Measurements from ENCODE around the gene MC1R. TPM values are rescaled to one million over a fixed set of nuclear protein-coding genes. Genes with fewer than 3 reads are reported as not detected.

MC1R gene
- total and polyA plus RNA-seq, 2 of the 4 experiments (the other 2 are of a cell fraction), result 3.8 to 9.5 TPM

DNA sequence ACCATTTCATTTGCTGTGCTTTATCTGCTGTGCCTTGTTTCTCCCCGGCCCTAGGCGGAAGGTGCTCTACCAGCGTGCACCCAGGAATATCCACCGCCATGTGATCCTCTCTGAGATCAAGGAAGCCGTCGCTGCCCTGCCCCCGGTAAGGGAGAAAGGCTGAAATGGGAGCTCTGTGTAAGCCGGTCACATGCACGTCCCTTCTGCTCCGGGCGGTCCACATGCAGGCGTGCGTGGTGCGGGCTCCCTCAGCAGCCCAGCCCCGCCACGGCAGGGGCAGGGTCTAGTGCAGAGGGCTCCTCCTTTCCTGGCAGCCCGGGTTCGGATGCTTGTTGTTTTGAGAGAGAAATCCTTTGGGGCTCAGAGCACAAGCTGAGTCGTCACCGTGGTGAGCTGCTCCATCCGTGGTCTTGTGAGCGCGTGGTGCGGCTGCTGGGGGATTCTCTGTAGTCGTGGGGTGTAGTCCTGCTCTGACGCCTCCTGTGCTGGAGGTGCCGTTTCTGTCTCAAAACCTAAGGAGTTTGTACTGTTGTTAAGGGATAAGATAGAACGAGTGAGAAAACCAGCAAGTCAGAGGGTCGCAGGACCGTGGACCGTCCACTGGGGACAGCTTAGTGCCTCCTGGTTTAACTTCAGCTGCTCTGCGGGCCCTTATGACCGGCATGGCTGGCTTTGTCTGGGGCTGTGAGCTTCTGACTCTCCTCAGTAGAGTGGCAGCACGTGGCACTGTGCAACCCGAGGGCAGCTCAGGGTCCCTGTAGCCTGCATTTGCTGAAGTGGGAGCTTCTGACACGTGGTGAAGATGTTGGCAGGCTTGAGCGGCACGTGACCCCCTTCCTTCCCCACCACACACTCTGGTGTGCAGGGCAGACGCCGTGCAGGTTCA, 12.3 kb upstream of the MC1R start:
- H2BK120ac ChIP-seq (ENCODE audit: low read depth, low read length), result no peak overlapping the region
- H3K9ac ChIP-seq (ENCODE audit: low read depth, low read length), result no peak overlapping the region
- H3K27me3 ChIP-seq (ENCODE audit: control insufficient read depth, insufficient read depth, low read length), result no peaks in the 10 kb centered on the region
- H3K4ac ChIP-seq (ENCODE audit: low read depth, low read length), result no peak overlapping the region
- WGBS, 2 experiments (ENCODE audit: extremely low coverage in 2 of 2, insufficient read length in 1 of 2), result 96% methylated on average over 14 of the region's 40 CpGs; no CpG with 5 or more reads in 1 of the 2 experiments
- H2BK5ac ChIP-seq (ENCODE audit: low read depth, low read length, poor library complexity, severe bottlenecking), result no peak overlapping the region
- intact Hi-C loops (cut with micrococcal nuclease), result no loop called here
- H3K18ac ChIP-seq (ENCODE audit: low read depth, low read length), result no peak overlapping the region
- no peak overlapping the region for H4K5ac ChIP-seq (ENCODE audit: low read depth, low read length)
- dilution Hi-C loops (cut with HindIII; ENCODE audit: low sequenced_read_pairs, unreplicated experiment), result no loop called here
- H4K8ac ChIP-seq (ENCODE audit: low read depth in 2 of 2, low read length in 2 of 2), result no peak overlapping the region
- no peak for DNase-seq
- H2AFZ ChIP-seq (replicated peaks; ENCODE audit: low read length, poor library complexity), result no peak overlapping the region
- no peak for TF ChIP-seq MAZ (IDR thresholded peaks at IDR 0.05; ENCODE audit: borderline replicate concordance, low read depth, low read length)
- no peak for TF ChIP-seq CHD1 (IDR thresholded peaks at IDR 0.05; ENCODE audit: low read depth, low read length)
- TF ChIP-seq MAFK (IDR thresholded peaks at IDR 0.05; ENCODE audit: low read depth, low read length), result no peak
- TF ChIP-seq BHLHE40 (IDR thresholded peaks at IDR 0.05; ENCODE audit: low read depth, low read length), result no peak
- TF ChIP-seq, protein P1, sequence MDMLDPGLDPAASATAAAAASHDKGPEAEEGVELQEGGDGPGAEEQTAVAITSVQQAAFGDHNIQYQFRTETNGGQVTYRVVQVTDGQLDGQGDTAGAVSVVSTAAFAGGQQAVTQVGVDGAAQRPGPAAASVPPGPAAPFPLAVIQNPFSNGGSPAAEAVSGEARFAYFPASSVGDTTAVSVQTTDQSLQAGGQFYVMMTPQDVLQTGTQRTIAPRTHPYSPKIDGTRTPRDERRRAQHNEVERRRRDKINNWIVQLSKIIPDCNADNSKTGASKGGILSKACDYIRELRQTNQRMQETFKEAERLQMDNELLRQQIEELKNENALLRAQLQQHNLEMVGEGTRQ (IDR thresholded peaks at IDR 0.05; ENCODE audit: low read depth, low read length), result no peak
- TF ChIP-seq POLR2A (IDR thresholded peaks at IDR 0.05; ENCODE audit: low read depth, low read length), result no peak
- TF ChIP-seq SMC3 (IDR thresholded peaks at IDR 0.05; ENCODE audit: low read depth, low read length), result no peak
- TF ChIP-seq, protein P2, sequence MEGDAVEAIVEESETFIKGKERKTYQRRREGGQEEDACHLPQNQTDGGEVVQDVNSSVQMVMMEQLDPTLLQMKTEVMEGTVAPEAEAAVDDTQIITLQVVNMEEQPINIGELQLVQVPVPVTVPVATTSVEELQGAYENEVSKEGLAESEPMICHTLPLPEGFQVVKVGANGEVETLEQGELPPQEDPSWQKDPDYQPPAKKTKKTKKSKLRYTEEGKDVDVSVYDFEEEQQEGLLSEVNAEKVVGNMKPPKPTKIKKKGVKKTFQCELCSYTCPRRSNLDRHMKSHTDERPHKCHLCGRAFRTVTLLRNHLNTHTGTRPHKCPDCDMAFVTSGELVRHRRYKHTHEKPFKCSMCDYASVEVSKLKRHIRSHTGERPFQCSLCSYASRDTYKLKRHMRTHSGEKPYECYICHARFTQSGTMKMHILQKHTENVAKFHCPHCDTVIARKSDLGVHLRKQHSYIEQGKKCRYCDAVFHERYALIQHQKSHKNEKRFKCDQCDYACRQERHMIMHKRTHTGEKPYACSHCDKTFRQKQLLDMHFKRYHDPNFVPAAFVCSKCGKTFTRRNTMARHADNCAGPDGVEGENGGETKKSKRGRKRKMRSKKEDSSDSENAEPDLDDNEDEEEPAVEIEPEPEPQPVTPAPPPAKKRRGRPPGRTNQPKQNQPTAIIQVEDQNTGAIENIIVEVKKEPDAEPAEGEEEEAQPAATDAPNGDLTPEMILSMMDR (conservative IDR thresholded peaks at IDR 0.05; ENCODE audit: low read depth, low read length), result no peak
- no peak for TF ChIP-seq NFE2L2 (IDR thresholded peaks at IDR 0.05; ENCODE audit: low read depth, low read length)
- no peak for TF ChIP-seq MXI1 (IDR thresholded peaks at IDR 0.05; ENCODE audit: borderline replicate concordance, low read depth, low read length)
- no peak for TF ChIP-seq RCOR1 (IDR thresholded peaks at IDR 0.05; ENCODE audit: insufficient replicate concordance, low read length)
- TF ChIP-seq, protein P3, sequence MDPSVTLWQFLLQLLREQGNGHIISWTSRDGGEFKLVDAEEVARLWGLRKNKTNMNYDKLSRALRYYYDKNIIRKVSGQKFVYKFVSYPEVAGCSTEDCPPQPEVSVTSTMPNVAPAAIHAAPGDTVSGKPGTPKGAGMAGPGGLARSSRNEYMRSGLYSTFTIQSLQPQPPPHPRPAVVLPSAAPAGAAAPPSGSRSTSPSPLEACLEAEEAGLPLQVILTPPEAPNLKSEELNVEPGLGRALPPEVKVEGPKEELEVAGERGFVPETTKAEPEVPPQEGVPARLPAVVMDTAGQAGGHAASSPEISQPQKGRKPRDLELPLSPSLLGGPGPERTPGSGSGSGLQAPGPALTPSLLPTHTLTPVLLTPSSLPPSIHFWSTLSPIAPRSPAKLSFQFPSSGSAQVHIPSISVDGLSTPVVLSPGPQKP (IDR thresholded peaks at IDR 0.05; ENCODE audit: borderline replicate concordance, low read depth, low read length), result no peak
- TF ChIP-seq RAD21 (IDR thresholded peaks at IDR 0.05; ENCODE audit: low read length), result no peak
- no peak for TF ChIP-seq RFX5 (IDR thresholded peaks at IDR 0.05; ENCODE audit: low read depth, low read length)
- no peak for TF ChIP-seq FOS (IDR thresholded peaks at IDR 0.05; ENCODE audit: low read depth, low read length)
- H2AK5ac ChIP-seq (ENCODE audit: low read depth, low read length), result no peak overlapping the region
- no TSS peak for BruUV-seq (replicated peaks)
- H3K4me1 ChIP-seq (ENCODE audit: control insufficient read depth, insufficient read depth, low read length), result no peaks in the 10 kb centered on the region
- no peak overlapping the region for H2BK15ac ChIP-seq (ENCODE audit: low read depth, low read length)
- no peaks in the 10 kb centered on the region for H3K9me3 ChIP-seq (ENCODE audit: control insufficient read depth, insufficient read depth, low read length)
- no peak overlapping the region for H3K23ac ChIP-seq (ENCODE audit: low read depth, low read length)
- no peak overlapping the region for H3K27ac ChIP-seq (ENCODE audit: insufficient read depth, low read length)
- ChIA-PET POLR2A (ENCODE audit: unreplicated experiment) (no interaction called here), CTCF (no interaction called here)
- H3K79me1 ChIP-seq (ENCODE audit: low read depth in 1 of 2, low read length in 2 of 2), result peaks cover 0 to 17% of the 10 kb centered on the region in 2 experiments; a peak in 2 of 4 replicates
- H3K56ac ChIP-seq (ENCODE audit: extremely low read depth, insufficient read depth, low read length), result no peak overlapping the region
- no peak overlapping the region for H2AK9ac ChIP-seq (replicated peaks; ENCODE audit: low read depth, low read length, poor library complexity)
- H3K4me2 ChIP-seq (ENCODE audit: low read depth, low read length), result no peak overlapping the region
- H4K91ac ChIP-seq (ENCODE audit: insufficient read depth, low read depth, low read length), result no peak overlapping the region
- no peak overlapping the region for H3K4me3 ChIP-seq (ENCODE audit: insufficient read depth, low read depth, low read length)
- peaks cover 10% of the 10 kb centered on the region for H4K20me1 ChIP-seq (ENCODE audit: insufficient read depth, low read length)
- ATAC-seq (ENCODE audit: low read depth), result no peak
- H3K14ac ChIP-seq (replicated peaks; ENCODE audit: low read depth, low read length), result no peak overlapping the region
- in situ Hi-C loops (cut with MboI; ENCODE audit: low sequenced_read_pairs), result no loop called here
- peaks cover 69% of the 10 kb centered on the region for H3K36me3 ChIP-seq (ENCODE audit: control insufficient read depth, insufficient read depth, low read length)
- no peak overlapping the region for H2BK20ac ChIP-seq (ENCODE audit: low read depth, low read length)
- no peaks in the 10 kb centered on the region for H3K9me1 ChIP-seq (ENCODE audit: insufficient read depth, low read length)

Data from IMR-90 (cell line).